NB4 (cell line): ENCODE results near the gene OTUB2.

Source experiments
- CTCF ChIP-seq: IDR thresholded peaks from one replicate; pipeline ENCODE4 v1.5.1; 2012; ENCODE audit warnings: low read depth, low read length
- POLR2A ChIP-seq: IDR thresholded peaks from 2 replicates; pipeline ENCODE4 v1.6.1; 2011; ENCODE audit warnings: mild to moderate bottlenecking; ENCODE audit not compliant: insufficient read length; ENCODE audit errors: extremely low read depth

GRCh38 chr14:93984987-93985410 is 41.1 kb upstream of the OTUB2 start:
- TF ChIP-seq CTCF (peak; percentile 65), POLR2A (no peak)
